DMS79 treated with DMSO at 0.1 percent for 48 hours (cell line): ENCODE results near the gene OR8B8.
"Not testable (repeated sequence)": the region's sequence is repeated elsewhere in the genome, so short reads cannot be mapped to it uniquely, and the experiment has no call there.

Experiments used
- DNase-seq: peaks from one replicate; lab custom pipeline; 2025; lab: John Stamatoyannopoulos, UW

The OR8B8 gene

GRCh38 chr11:124445646-124446150, at the start of gene OR8B8:
Gene OR8B8, minus strand, starts transcription at chr11:124445696. Its CDS starts 4,611 bp downstream, at chr11:124441085.
- DNase-seq, result no peak

- no peak for DNase-seq
Measured at GRCh38 chr11:124493016-124493655, 47.6 kb upstream of the OR8B8 start.

- DNase-seq, result no peak
Measured at GRCh38 chr11:124483422-124483821, 37.9 kb upstream of the OR8B8 start.

GRCh38 chr11:124482362-124483147, 37.1 kb upstream of the OR8B8 start:
- no peak for DNase-seq

- no peak for DNase-seq
Measured at GRCh38 chr11:124481365-124482323, 36.1 kb upstream of the OR8B8 start.

- no peak for DNase-seq
Measured at GRCh38 chr11:124479561-124479960, 34.1 kb upstream of the OR8B8 start.

- DNase-seq, result no peak
Measured at GRCh38 chr11:124475265-124475664, 29.8 kb upstream of the OR8B8 start.

GRCh38 chr11:124474779-124475178, 29.3 kb upstream of the OR8B8 start:
- no peak for DNase-seq

GRCh38 chr11:124474079-124474478, 28.6 kb upstream of the OR8B8 start:
- no peak for DNase-seq

- DNase-seq, result no peak
Measured at GRCh38 chr11:124473476-124473875, 28.0 kb upstream of the OR8B8 start.

GRCh38 chr11:124470561-124471227, 25.2 kb upstream of the OR8B8 start:
- DNase-seq, result no peak

GRCh38 chr11:124467381-124467927, 22.0 kb upstream of the OR8B8 start:
- no peak for DNase-seq

GRCh38 chr11:124465368-124465767, 19.9 kb upstream of the OR8B8 start:
- DNase-seq, result no peak

- no peak for DNase-seq
Measured at GRCh38 chr11:124463990-124464389, 18.5 kb upstream of the OR8B8 start.

GRCh38 chr11:124463324-124463723, 17.8 kb upstream of the OR8B8 start:
- DNase-seq, result no peak

GRCh38 chr11:124460459-124460858, 15.0 kb upstream of the OR8B8 start:
- DNase-seq, result no peak

GRCh38 chr11:124459379-124459778, 13.9 kb upstream of the OR8B8 start:
- not testable (repeated sequence) for DNase-seq

GRCh38 chr11:124454552-124454951, 9.1 kb upstream of the OR8B8 start:
- no peak for DNase-seq

- DNase-seq, result no peak
Measured at GRCh38 chr11:124446916-124447315, 1.4 kb upstream of the OR8B8 start.

- DNase-seq, result no peak
Measured at GRCh38 chr11:124442847-124443246, 2.6 kb downstream of the OR8B8 start.

- DNase-seq, result no peak
Measured at GRCh38 chr11:124442442-124442841, 3.1 kb downstream of the OR8B8 start.
